Kidney (tissue), 14 donors: Measurements from ENCODE around the gene TOLLIP. TPM values are rescaled to one million over a fixed set of nuclear protein-coding genes. Genes with fewer than 3 reads are reported as not detected.
"Not testable (repeated sequence)": the region's sequence is repeated elsewhere in the genome, so short reads cannot be mapped to it uniquely, and the experiment has no call there.

ENCODE experiments used
- DNase-seq, 5 donors: peaks; one replicate each; pipeline ENCODE4 v3.0.0-alpha.2; 2013 to 2020
- FAIRE-seq: peaks from 2 replicates; lab custom pipeline; 2012; peaks lifted over from hg19 to GRCh38; lab: Jason Lieb, UNC
- H3K27ac ChIP-seq, 2 donors: one replicate each; pipeline ENCODE4 v1.7.0; 2013; ENCODE audit warnings: low read depth in 2 of 2, low read length in 2 of 2, inconsistent platforms in 1 of 2
- H3K27me3 ChIP-seq: one replicate; pipeline ENCODE4 v1.7.1; 2013; ENCODE audit warnings: low read length, inconsistent platforms; ENCODE audit not compliant: control insufficient read depth, insufficient read depth
- H3K36me3 ChIP-seq, 3 donors: one replicate each; pipeline versions ENCODE4 v1.7.0 to v1.7.1; 2013; ENCODE audit warnings: low read length in 3 of 3, control low read depth in 1 of 3, inconsistent platforms in 1 of 3; ENCODE audit not compliant: insufficient read depth in 3 of 3, control insufficient read depth in 2 of 3
- H3K4me1 ChIP-seq, 3 donors: one replicate each; pipeline versions ENCODE4 v1.7.0 to v1.7.1; 2013; ENCODE audit warnings: low read length in 3 of 3, inconsistent platforms in 1 of 3, low read depth in 1 of 3; ENCODE audit not compliant: control insufficient read depth in 2 of 3, insufficient read depth in 2 of 3
- H3K4me3 ChIP-seq, 3 donors: one replicate each; pipeline versions ENCODE4 v1.7.0 to v1.8.1; 2013; ENCODE audit warnings: low read length in 3 of 3, control low read depth in 1 of 3, inconsistent platforms in 1 of 3
- H3K9ac ChIP-seq, 3 donors: one replicate each; pipeline versions ENCODE4 v1.7.0 to v1.7.1; 2013; ENCODE audit warnings: low read length in 3 of 3, control low read depth in 1 of 3, inconsistent platforms in 1 of 3
- H3K9me3 ChIP-seq, 3 donors: one replicate each; pipeline versions ENCODE4 v1.7.0 to v1.7.1; 2013; ENCODE audit warnings: low read length in 3 of 3, control low read depth in 1 of 3, inconsistent platforms in 1 of 3; ENCODE audit not compliant: control insufficient read depth in 2 of 3, insufficient read depth in 1 of 3
- CTCF ChIP-seq: IDR thresholded peaks from 3 replicates; pipeline ENCODE4 v1.5.1; 2012; ENCODE audit warnings: mild to moderate bottlenecking, moderate library complexity, borderline replicate concordance; ENCODE audit not compliant: insufficient read depth; ENCODE audit errors: extremely low read depth
- intact Hi-C: fragments of 100-400 bp; cut with DNase I; formaldehyde crosslinking; loops from one replicate; pipeline ENCODE4 v1.11.1; 2022
- polyA plus RNA-seq: library from polyadenylated mRNA; stranded (reverse); fragments of 350-450 nt; fragmentation: Illumina TruSeq; extraction: RNeasy Lipid Tissue Mini Kit (QIAGEN cat#74804); gene quantifications from one replicate; pipeline ENCODE4 v1.2.3, GENCODE V29; 2014; ENCODE audit warnings: low read depth, low replicate concordance; ENCODE audit not compliant: insufficient read depth
- total RNA-seq: library from RNA; stranded (reverse); fragmentation: NEBNext Ultra II Directional; extraction: Animal tissue kit (Norgen Biotek cat#: 25700); gene quantifications from one replicate; pipeline ENCODE4 v1.2.1, GENCODE V29; 2021
- donor health status: control.
- donor health status: control.
- donor health status: control.
- donor health status: control.
- donor health status: control.
- donor health status: DM: yes; HTN: yes; CAD: no.
- donor health status: Normal renal cell carcinoma (clear cell type).

Gene TOLLIP
- total and polyA plus RNA-seq, 2 donors from 2014 or later: 65.5 to 88.0 TPM

GRCh38 chr11:1264444-1264843, 45.0 kb downstream of the TOLLIP start:
- H3K4me3 ChIP-seq, H3K27ac ChIP-seq, H3K27me3 ChIP-seq, H3K9me3 ChIP-seq, intact Hi-C loops, H3K36me3 ChIP-seq, FAIRE-seq, H3K9ac ChIP-seq: not testable (repeated sequence)
- TF ChIP-seq CTCF: peak; percentile 35
- peak in 2 of 5 donors; percentile 21 to 50 for DNase-seq
- H3K4me1 ChIP-seq: peaks cover 0 to 15% (median 9%) of the 10 kb centered on the region in 3 donors

GRCh38 chr11:1263010-1263409, 46.4 kb downstream of the TOLLIP start:
- Histone ChIP-seq H3K27me3 (no peaks in the 10 kb centered on the region), H3K4me3 (peak overlapping the region; percentile 4 to 68 (median 30)), H3K27ac (no peak overlapping the region), H3K9ac (peak overlapping the region in 1 of 3 donors; percentile 3), H3K4me1 (peaks cover 0 to 15% (median 9%) of the 10 kb centered on the region in 3 donors), H3K9me3 (no peaks in the 10 kb centered on the region), H3K36me3 (no peaks in the 10 kb centered on the region)
- intact Hi-C loops: no loop called here
- FAIRE-seq: no peak
- TF ChIP-seq CTCF: no peak
- DNase-seq: peak in 1 of 5 donors; percentile 16

- Histone ChIP-seq H3K27ac (peak overlapping the region; percentile 41 to 51), H3K27me3 (no peaks in the 10 kb centered on the region), H3K4me3 (peak overlapping the region; percentile 31 to 68 (median 68)), H3K9me3 (no peaks in the 10 kb centered on the region), H3K9ac (peak overlapping the region in 2 of 3 donors; percentile 61 to 82), H3K4me1 (peaks cover 0 to 11% (median 9%) of the 10 kb centered on the region in 3 donors), H3K36me3 (no peaks in the 10 kb centered on the region)
- FAIRE-seq (peak; percentile 66), DNase-seq (peak; percentile 91 to 98 (median 95))
- no peak for TF ChIP-seq CTCF
- intact Hi-C loops: no loop called here
Measured at GRCh38 chr11:1262172-1263006, 47.0 kb downstream of the TOLLIP start.
